IgD-negative memory B cell (primary cell): ENCODE measurements around the gene SEC14L6. TPM values are rescaled to one million over a fixed set of nuclear protein-coding genes. Genes with fewer than 3 reads are reported as not detected.
A peak's percentile ranks its signal among the peaks of the same experiment; 100 is the strongest.
"Not testable (repeated sequence)": the region's sequence is repeated elsewhere in the genome, so short reads cannot be mapped to it uniquely, and the experiment has no call there.

Experiments used
- H3K27ac Mint-ChIP-seq, 3 donors: one replicate each; pipeline ENCODE4 v1.8.0; 2020 to 2022; ENCODE audit warnings: mild to moderate bottlenecking in 3 of 3, mixed read lengths in 3 of 3, moderate library complexity in 1 of 3
- H3K27me3 Mint-ChIP-seq: one replicate; pipeline ENCODE4 v1.8.0; 2021; ENCODE audit warnings: mixed read lengths
- H3K36me3 Mint-ChIP-seq: one replicate; pipeline ENCODE4 v1.8.0; 2020; ENCODE audit warnings: mild to moderate bottlenecking, mixed read lengths
- H3K4me1 Mint-ChIP-seq, 3 donors: one replicate each; pipeline ENCODE4 v1.8.0; 2020 to 2022; ENCODE audit warnings: mixed read lengths in 3 of 3, mild to moderate bottlenecking in 1 of 3
- H3K4me3 Mint-ChIP-seq, 4 donors: one replicate each; pipeline ENCODE4 v1.8.0; 2020 to 2022; ENCODE audit warnings: mild to moderate bottlenecking in 4 of 4, mixed read lengths in 4 of 4, moderate library complexity in 3 of 4
- H3K9me3 Mint-ChIP-seq, 3 donors: one replicate each; pipeline ENCODE4 v1.8.0; 2020 to 2021; ENCODE audit warnings: mixed read lengths in 3 of 3, mild to moderate bottlenecking in 1 of 3
- polyA plus RNA-seq: library from polyadenylated mRNA; unstranded; fragments of 300-500 nt; fragmentation: Illumina TruSeq; gene quantifications from one replicate; pipeline ENCODE4 v1.2.3, GENCODE V29; 2021

Gene SEC14L6
- polyA plus RNA-seq, 1 donor from 2014 or later = not detected

DNA sequence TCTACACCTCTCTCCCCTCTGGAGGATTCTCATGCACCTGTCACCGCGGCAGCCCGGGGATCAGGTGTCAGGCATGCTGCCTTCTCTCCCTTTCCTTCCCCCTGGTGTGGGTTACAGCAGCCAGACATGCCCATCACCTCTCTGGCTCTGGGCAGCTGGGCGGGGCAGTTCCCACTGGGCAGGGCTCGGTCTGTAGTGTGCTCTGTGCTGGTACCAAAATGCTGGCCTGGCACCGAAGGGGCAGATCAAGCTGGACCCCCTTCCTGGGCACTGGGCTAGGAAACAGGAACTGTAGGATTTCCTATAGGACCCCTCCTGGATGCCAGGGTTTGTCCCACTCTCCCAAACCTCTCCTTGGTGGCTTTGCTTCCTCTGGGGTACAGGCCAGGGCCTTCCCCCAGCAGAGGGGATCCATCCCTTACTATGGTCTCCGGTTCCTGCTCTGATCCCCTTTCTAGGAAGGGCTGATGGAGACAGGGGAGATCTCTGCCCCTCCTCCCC, 27.1 kb upstream of the SEC14L6 start:
- peaks cover 9% of the 10 kb centered on the region for H3K36me3 Mint-ChIP-seq
- H3K27me3 Mint-ChIP-seq = peaks cover 8% of the 10 kb centered on the region
- H3K4me1 Mint-ChIP-seq = peaks cover 0 to 2% (median 2%) of the 10 kb centered on the region in 3 donors
- H3K27ac Mint-ChIP-seq = no peak overlapping the region
- H3K4me3 Mint-ChIP-seq = no peak overlapping the region
- H3K9me3 Mint-ChIP-seq = peaks cover 0 to 2% (median 0%) of the 10 kb centered on the region in 3 donors

DNA sequence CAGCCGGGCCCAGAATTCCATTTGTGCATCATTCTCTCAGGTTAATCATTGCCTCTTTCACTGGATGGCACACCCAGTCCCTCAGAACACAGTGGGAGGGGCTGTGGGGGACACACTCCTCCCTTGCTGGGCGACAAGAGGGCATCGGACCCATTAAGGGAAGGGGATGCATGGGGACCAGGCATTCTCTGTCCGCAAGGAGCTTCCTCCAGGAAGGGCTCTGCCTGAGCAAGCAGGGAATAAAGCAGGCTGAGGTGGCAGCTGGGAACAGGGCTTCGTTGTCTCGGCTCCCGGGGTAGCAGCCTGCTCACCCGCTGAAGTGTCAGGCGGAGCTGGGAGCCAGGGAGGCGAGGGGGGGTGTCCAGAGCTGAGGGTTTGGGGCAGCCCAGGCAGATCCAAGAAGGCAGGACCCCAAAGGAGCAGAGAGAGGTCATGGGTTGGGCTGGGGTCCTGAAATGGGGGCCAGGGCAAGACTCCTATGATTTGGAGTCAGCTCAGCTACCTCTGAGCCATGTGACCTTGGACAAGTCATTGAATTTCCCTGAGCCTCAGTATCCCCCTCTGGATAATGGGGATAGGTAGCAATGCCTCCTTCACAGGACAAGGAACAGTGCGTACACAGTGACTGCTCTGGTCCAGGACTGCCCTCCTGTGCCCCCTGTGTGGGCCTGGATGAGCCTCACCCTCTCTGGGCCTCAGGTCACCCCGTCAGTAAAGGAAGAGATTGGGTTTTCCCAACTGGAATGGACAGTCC, 26.5 kb upstream of the SEC14L6 start:
- H3K27ac Mint-ChIP-seq = no peak overlapping the region
- peaks cover 0 to 2% (median 2%) of the 10 kb centered on the region in 3 donors for H3K4me1 Mint-ChIP-seq
- H3K27me3 Mint-ChIP-seq = peaks cover 11% of the 10 kb centered on the region
- peaks cover 0 to 3% (median 2%) of the 10 kb centered on the region in 3 donors for H3K9me3 Mint-ChIP-seq
- H3K4me3 Mint-ChIP-seq = peak overlapping the region in 1 of 4 donors; percentile 37
- H3K36me3 Mint-ChIP-seq = peaks cover 9% of the 10 kb centered on the region

DNA sequence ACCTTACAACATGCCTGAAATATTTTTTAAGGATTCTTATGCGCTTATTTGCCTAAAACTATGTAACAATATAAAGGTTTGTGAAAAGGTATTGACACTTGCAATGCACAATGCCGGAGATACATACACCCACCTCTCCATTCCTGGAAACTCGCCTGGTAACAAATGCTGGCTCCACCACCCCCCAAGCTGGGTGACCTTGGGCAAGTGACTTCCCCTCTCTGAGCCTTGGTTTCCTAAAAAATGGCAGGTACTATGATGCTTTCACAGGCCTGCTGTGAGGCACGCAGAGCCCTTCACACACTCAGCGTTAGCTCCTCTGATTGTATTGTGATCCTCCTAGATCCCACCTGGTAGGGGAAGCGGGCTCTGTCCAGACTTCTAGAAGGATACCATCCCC, 25.7 kb upstream of the SEC14L6 start:
- peaks cover 0 to 2% (median 2%) of the 10 kb centered on the region in 3 donors for H3K4me1 Mint-ChIP-seq
- H3K27ac Mint-ChIP-seq = no peak overlapping the region
- peaks cover 9% of the 10 kb centered on the region for H3K36me3 Mint-ChIP-seq
- no peak overlapping the region for H3K4me3 Mint-ChIP-seq
- H3K9me3 Mint-ChIP-seq = peaks cover 0 to 4% (median 3%) of the 10 kb centered on the region in 3 donors
- peaks cover 11% of the 10 kb centered on the region for H3K27me3 Mint-ChIP-seq

DNA sequence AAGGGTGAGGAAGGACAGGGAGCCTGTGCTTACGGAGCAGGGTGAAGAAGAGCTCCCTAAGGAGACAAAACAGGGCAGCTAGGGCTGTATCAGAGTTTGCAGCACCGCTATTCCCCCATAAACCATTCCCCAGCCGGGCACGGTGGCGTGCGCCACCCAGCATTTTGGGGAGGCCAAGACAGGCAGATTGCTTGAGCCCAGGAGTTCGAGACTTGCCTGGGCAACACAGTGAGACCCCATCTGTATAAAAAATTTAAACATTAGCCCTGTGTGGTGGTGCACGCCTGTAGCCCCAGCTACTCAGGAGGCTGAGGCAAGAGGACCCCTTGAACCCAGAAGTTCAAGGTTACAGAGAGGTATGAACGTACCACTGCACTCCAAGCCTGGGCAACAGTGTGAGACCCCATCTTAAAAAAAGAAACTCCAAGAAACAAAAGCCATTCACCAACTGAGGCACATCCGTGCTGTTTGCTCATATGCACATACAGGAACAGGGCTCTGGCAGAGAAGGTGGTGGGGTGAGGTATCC, 23.2 kb upstream of the SEC14L6 start:
- Mint-ChIP-seq H3K27ac (no peak overlapping the region), H3K4me1 (peaks cover 0 to 2% (median 0%) of the 10 kb centered on the region in 3 donors), H3K9me3 (peaks cover 0 to 5% (median 3%) of the 10 kb centered on the region in 3 donors), H3K36me3 (no peaks in the 10 kb centered on the region), H3K27me3 (peaks cover 10% of the 10 kb centered on the region), H3K4me3 (no peak overlapping the region)

DNA sequence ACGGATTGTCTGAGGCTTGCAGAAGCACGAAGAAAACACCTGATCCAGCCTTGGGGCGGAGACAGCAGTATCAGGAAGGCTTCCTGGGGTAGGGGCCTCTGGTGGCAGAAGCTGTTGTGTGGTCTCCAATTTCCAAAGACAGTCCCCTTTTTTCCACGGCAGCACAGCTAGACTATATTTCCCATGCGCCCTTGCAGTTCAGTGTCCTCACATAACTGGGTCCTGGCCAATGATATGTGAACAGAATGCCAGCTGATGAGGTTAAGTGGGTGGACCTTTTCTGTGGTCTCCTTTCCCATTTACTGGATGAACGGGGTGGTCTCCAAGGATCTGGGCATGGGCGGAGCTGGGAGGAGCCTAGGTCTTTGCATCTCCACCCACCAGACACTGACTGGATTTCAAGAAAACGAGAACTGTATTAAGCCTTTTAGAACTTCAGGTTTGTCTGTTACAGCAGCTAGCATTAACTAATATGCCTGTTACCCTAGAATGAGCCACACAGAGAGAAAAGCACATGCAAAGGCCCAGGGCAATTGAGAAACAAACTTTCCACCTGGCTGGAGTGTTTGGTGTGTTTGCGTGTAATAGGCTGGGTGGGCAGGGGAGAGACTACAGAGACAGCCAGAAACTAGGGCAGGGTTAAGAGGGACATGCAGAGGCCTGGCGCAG, 21.7 kb upstream of the SEC14L6 start:
- peak overlapping the region in 1 of 3 donors; percentile 47 for H3K27ac Mint-ChIP-seq
- H3K9me3 Mint-ChIP-seq = peaks cover 0 to 5% (median 3%) of the 10 kb centered on the region in 3 donors
- H3K4me3 Mint-ChIP-seq = no peak overlapping the region
- no peaks in the 10 kb centered on the region for H3K4me1 Mint-ChIP-seq
- H3K36me3 Mint-ChIP-seq = no peaks in the 10 kb centered on the region
- H3K27me3 Mint-ChIP-seq = peaks cover 8% of the 10 kb centered on the region

DNA sequence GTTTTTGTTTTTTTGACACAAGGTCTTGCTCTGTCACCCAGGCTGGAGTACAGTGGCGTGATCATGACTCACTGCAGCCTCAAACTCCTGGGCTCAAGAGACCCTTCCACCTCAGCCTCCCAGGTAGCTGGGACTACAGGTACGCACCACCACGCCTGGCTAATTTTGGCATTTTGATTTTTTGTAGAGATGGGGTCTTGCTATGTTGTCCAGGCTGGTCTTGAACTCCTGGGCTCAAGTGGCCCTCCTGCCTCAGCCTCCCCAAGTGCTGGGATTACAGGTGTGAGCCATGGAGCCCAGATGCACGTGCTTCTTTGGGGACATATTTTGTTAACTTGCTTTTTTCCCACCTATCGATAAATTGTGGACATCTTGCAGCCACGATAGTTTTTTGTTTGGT, 20.7 kb upstream of the SEC14L6 start:
- H3K9me3 Mint-ChIP-seq, H3K36me3 Mint-ChIP-seq, H3K4me3 Mint-ChIP-seq, H3K27ac Mint-ChIP-seq, H3K27me3 Mint-ChIP-seq, H3K4me1 Mint-ChIP-seq: not testable (repeated sequence)

DNA sequence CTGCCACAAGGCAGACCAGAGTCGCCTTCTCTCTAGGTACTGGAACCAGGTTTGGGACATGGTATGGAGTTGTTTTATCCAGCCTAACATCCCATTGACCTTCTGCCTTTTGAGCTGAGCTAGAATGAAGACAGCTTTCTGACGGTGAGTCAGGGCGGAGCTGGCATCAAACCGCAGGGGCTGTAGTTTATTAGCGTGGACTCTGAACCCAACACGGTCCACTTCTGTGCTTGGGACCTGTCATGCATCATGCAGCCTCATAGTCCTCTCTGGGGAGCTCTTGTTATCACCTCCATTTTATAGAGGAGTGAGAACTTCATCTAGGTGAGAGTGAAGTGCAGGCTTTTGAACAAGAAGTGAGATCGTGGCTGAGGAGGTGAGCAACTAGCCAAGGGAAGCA, 19.6 kb upstream of the SEC14L6 start:
- Mint-ChIP-seq H3K27me3 (peaks cover 10% of the 10 kb centered on the region), H3K27ac (no peak overlapping the region), H3K36me3 (no peaks in the 10 kb centered on the region), H3K9me3 (peaks cover 0 to 5% (median 3%) of the 10 kb centered on the region in 3 donors), H3K4me3 (no peak overlapping the region), H3K4me1 (no peaks in the 10 kb centered on the region)

DNA sequence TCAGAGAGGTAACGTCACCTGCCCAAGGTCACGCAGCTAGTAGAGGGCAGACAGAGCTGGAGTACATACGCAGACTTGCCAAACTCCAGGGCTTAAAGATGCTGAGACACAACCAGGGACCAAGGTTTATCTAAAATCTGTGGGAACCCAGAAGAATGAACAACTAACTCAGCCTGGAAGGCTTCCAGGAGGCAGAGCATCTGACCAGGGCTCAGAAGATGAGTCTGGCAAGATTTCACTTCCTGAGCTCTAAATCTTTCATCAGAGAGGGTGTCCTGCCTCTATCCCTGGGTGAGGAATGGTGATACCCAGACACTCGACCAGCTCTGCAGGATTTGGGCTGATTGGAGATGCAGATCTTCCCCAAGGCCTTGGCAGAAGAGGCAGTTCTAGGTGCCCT, 18.8 kb upstream of the SEC14L6 start:
- Mint-ChIP-seq H3K4me1 (no peaks in the 10 kb centered on the region), H3K27ac (no peak overlapping the region), H3K9me3 (peaks cover 0 to 5% (median 3%) of the 10 kb centered on the region in 3 donors), H3K27me3 (peaks cover 10% of the 10 kb centered on the region), H3K4me3 (no peak overlapping the region), H3K36me3 (no peaks in the 10 kb centered on the region)

DNA sequence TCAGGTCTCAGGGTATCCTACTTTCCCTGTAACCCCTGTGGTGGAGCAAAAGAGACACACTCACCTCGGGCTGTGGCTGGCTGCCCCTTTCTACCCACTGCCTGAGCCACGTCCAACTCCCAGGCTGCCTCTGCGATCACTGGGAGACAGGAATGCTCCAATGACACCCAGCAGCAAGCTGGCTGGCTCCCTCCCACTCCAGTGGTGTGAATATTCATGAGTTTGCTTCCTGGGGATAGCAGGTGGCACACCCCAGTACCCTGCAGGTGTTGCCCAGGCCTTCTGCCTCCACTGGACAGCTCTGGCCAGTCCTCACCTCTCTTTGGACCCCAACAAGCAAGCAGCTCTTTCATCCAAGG, 18.2 kb upstream of the SEC14L6 start:
- H3K36me3 Mint-ChIP-seq = no peaks in the 10 kb centered on the region
- peaks cover 10% of the 10 kb centered on the region for H3K27me3 Mint-ChIP-seq
- no peaks in the 10 kb centered on the region for H3K4me1 Mint-ChIP-seq
- H3K9me3 Mint-ChIP-seq = peaks cover 0 to 5% (median 3%) of the 10 kb centered on the region in 3 donors
- H3K27ac Mint-ChIP-seq = no peak overlapping the region
- H3K4me3 Mint-ChIP-seq = no peak overlapping the region

DNA sequence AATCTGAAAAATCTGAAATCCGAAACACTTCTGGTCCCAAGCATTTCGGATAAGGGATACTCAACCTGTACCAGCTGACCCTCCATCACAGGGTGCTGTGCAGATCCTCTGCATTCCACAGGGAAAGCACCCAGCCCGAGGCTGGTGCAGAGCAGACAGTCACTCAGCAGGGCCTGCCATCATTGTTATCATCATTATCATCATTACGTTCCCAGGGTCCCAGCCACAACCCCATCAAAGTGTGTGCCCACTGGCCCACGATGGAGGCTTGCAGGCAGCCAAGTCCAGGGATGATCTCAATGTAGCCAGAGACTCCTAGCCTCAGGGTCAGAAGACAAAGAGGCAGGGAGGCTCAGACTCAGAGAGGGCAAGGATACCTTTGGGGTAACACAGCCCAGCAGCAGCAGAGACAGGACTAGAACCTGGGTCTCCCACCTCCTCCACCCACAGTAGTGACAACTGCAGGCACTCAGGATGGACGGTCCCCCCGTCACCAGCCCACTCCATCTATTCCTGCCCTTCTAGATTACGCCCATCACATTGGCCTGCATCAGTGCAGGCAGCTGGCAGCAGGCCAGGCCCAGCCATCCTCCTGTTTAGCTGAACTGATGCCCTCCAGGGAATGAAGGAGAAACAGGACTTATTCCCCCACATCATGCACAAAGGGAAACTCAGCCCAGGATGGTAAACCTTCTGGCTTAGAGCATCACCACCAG, 17.7 kb upstream of the SEC14L6 start:
- peaks cover 9% of the 10 kb centered on the region for H3K27me3 Mint-ChIP-seq
- no peaks in the 10 kb centered on the region for H3K36me3 Mint-ChIP-seq
- H3K4me1 Mint-ChIP-seq = no peaks in the 10 kb centered on the region
- H3K4me3 Mint-ChIP-seq = no peak overlapping the region
- H3K27ac Mint-ChIP-seq = no peak overlapping the region
- H3K9me3 Mint-ChIP-seq = peaks cover 0 to 4% (median 3%) of the 10 kb centered on the region in 3 donors

DNA sequence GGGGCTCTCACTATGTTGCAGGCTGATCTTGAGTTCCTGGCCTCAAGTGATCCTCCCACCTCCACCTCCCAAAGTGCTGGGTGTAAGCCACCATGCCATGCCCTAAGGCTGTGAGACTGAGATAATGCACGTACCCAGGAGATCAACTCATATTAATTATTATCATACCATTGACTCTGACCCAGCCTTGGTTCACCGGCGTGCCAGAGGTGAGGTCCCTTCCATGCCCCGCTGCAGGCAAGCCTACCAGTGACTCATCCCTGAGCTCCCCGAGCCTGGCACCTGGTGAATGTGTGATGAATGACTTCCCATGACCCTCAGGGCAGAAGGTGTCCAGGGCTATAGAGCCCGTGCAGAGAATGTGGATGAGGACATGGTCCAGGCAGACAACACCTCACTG, 15.8 kb upstream of the SEC14L6 start:
- H3K9me3 Mint-ChIP-seq = peaks cover 0 to 3% (median 0%) of the 10 kb centered on the region in 3 donors
- H3K4me1 Mint-ChIP-seq = no peaks in the 10 kb centered on the region
- H3K27ac Mint-ChIP-seq = no peak overlapping the region
- H3K27me3 Mint-ChIP-seq = peaks cover 2% of the 10 kb centered on the region
- H3K4me3 Mint-ChIP-seq = no peak overlapping the region
- no peaks in the 10 kb centered on the region for H3K36me3 Mint-ChIP-seq

DNA sequence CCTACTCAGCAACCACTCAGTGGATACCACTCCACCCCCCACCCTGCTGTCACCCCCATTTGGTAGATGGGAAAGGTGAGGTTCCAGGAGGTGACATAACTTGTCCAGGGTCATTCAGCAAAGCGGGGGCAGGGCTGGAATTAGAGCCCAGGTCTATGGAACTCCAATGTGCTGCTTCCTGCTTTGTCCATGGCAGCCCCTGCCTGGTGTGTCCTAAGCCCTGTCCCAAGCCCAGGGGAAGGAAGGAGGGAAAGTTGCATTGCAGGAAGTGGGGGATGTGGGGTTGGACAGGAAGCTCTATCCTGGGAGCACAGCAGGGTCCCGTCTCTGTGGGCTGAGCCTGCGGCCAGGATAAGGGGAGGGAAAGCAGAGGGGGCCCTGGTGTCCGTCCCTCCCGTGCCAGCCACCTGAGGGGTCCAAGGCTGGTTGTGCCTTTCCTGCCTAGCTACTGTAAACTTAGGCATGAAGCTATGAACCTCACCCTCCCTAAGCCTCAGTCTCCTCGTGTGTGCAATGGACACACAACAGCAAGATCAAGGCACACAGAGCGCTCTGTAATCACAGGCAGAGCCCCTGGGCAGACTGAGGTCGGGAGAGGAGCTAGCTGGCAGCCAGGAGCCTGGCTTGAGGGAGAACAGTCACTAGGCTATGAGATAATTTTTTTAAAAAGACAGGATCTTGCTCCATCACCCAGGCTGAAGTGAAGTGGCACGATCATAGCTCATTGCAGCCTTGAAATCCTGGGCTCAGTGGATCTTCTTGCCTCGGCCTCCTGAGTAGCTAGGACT, 15.1 kb upstream of the SEC14L6 start:
- peak overlapping the region in 1 of 3 donors; percentile 35 for H3K27ac Mint-ChIP-seq
- H3K4me3 Mint-ChIP-seq = no peak overlapping the region
- no peaks in the 10 kb centered on the region for H3K9me3 Mint-ChIP-seq
- no peaks in the 10 kb centered on the region for H3K4me1 Mint-ChIP-seq
- peaks cover 2% of the 10 kb centered on the region for H3K27me3 Mint-ChIP-seq
- no peaks in the 10 kb centered on the region for H3K36me3 Mint-ChIP-seq

DNA sequence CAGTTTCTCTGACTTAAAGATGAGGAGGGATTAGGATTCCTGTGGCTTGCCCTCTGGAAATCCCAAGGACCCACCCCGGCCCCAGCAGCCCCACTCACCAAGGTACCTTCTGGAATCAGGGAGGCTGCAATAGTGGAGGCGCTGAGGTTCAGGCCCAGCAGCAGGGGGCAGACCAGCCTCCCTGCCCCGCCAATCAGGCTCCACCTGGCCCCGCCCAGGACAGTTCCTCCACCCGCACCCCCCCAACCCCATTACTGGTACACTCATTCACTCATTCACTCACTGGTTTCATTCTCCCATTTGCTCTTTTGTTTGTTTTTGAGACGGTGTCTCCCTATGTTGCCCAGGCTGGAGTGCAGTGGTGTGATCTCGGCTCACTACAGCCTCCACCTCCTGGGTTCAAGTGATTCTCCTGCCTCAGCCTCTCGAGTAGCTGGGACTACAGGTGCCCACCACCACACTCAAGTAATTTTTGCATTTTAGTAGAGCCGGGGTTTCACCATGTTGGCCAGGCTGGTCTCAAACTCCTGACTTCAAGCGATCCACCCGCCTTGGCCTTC, 14.2 kb upstream of the SEC14L6 start:
- H3K9me3 Mint-ChIP-seq, H3K27ac Mint-ChIP-seq, H3K4me3 Mint-ChIP-seq: not testable (repeated sequence)

DNA sequence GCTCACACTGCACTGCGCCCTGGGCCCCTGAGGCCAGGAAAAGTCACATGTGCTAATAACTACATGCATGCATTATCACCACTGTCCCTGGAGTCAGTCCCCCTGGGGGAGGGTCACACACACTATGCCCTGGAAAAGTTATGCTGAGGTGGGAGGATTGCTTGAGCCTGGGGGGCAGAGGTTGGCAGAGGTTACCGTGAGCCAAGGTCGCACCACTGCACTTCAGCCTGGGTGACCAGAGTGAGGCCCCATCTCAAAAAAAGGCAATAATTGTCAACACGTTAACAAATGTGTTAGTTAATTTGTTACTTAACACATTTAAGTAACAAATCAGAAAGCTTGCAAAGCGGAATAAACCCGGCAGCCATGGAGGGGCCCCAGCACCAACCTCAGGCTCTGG, 13.3 kb upstream of the SEC14L6 start:
- H3K27ac Mint-ChIP-seq = no peak overlapping the region
- H3K4me3 Mint-ChIP-seq = no peak overlapping the region
- H3K9me3 Mint-ChIP-seq = no peaks in the 10 kb centered on the region
- peaks cover 2% of the 10 kb centered on the region for H3K27me3 Mint-ChIP-seq
- H3K36me3 Mint-ChIP-seq = peaks cover 2% of the 10 kb centered on the region
- H3K4me1 Mint-ChIP-seq = no peaks in the 10 kb centered on the region

More for the DNA sequence above, 14.2 kb upstream of the SEC14L6 start:
- H3K27me3 Mint-ChIP-seq, H3K4me1 Mint-ChIP-seq, H3K36me3 Mint-ChIP-seq: not testable (repeated sequence)
